Gastrocnemius medialis (tissue), 4 donors: ENCODE measurements around the gene LHFPL2. TPM values are rescaled to one million over a fixed set of nuclear protein-coding genes. Genes with fewer than 3 reads are reported as not detected.

ENCODE experiments used
- ATAC-seq, 2 donors: fragments of 150-250 bp; one replicate each; pipeline ENCODE4 v1.9.1; 2016
- DNase-seq, 2 donors: peaks; one replicate each; pipeline ENCODE4 v3.0.0-alpha.2; 2019
- H3K27ac ChIP-seq, 4 donors: fragments of 200-600 bp; sonication (generic); 1 replicate in 1 of 4; 2 replicates in 3 of 4; pipeline ENCODE4 v1.5.1; 2016 to 2018; ENCODE audit warnings: mild to moderate bottlenecking in 2 of 4, moderate library complexity in 1 of 4
- H3K27me3 ChIP-seq, 3 donors: fragments of 200-600 bp; sonication (generic) in 2 of 3; 1 replicate in 1 of 3; 2 replicates in 2 of 3; pipeline versions ENCODE4 v1.5.1 to v1.6.0; 2016 to 2019; ENCODE audit warnings: mild to moderate bottlenecking in 1 of 3, moderate library complexity in 1 of 3
- H3K36me3 ChIP-seq, 2 donors: fragments of 200-600 bp; sonication (generic) in 1 of 2; one replicate each; pipeline ENCODE4 v1.5.1; 2017 to 2018
- H3K4me1 ChIP-seq, 2 donors: fragments of 200-600 bp; sonication (generic) in 1 of 2; one replicate each; pipeline ENCODE4 v1.5.1; 2016 to 2017; ENCODE audit warnings: mild to moderate bottlenecking in 2 of 2
- H3K4me3 ChIP-seq, 4 donors: fragments of 200-600 bp; sonication (generic) in 3 of 4; 1 replicate in 1 of 4; 2 replicates in 3 of 4; pipeline ENCODE4 v1.5.1; 2016 to 2019; ENCODE audit warnings: mild to moderate bottlenecking in 2 of 4
- H3K9me3 ChIP-seq, 3 donors: fragments of 200-600 bp; sonication (generic) in 2 of 3; 1 replicate in 1 of 3; 2 replicates in 2 of 3; pipeline ENCODE4 v1.5.1; 2016 to 2019
- POLR2A ChIP-seq, 2 donors: fragments of 450-650 bp; IDR thresholded peaks; one replicate each; pipeline ENCODE4 v1.6.1; 2017; ENCODE audit warnings: antibody characterized with exemption in 2 of 2, mild to moderate bottlenecking in 2 of 2, moderate library complexity in 2 of 2
- in situ Hi-C, 4 donors: fragments of 200-750 bp; cut with MboI; loops; one replicate each; pipeline versions ENCODE4 v1.15.0 to v1.8.0; 2017; ENCODE audit warnings: low sequenced_read_pairs in 4 of 4
- intact Hi-C: fragments of 100-400 bp; cut with DNase I; formaldehyde crosslinking; loops from one replicate; pipeline ENCODE4 v1.15.1; 2023; ENCODE audit warnings: low total_unique reads
- total RNA-seq, 4 donors: library from RNA; depleted of rRNA; stranded (reverse); fragments of >200 nt; gene quantifications; one replicate each; pipeline versions ENCODE4 v1.1.0 to v1.2.3, GENCODE V29; 2016
- TF ChIP-seq, protein P1 (sequence below), 5 experiments: fragments of 450-650 bp in 3 of 5; fragments of 200-600 bp in 2 of 5; sonication (generic) in 2 of 5; IDR thresholded peaks in 4 of 5; conservative IDR thresholded peaks in 1 of 5; 1 replicate in 4 of 5; 2 replicates in 1 of 5; pipeline ENCODE4 v1.5.1; 2016 to 2019; ENCODE audit warnings: antibody characterized with exemption in 5 of 5, mild to moderate bottlenecking in 3 of 5, moderate library complexity in 3 of 5

Gene LHFPL2
- total RNA-seq, 4 donors from 2014 or later = 3.4 to 4.7 (median 3.5) TPM

DNA sequence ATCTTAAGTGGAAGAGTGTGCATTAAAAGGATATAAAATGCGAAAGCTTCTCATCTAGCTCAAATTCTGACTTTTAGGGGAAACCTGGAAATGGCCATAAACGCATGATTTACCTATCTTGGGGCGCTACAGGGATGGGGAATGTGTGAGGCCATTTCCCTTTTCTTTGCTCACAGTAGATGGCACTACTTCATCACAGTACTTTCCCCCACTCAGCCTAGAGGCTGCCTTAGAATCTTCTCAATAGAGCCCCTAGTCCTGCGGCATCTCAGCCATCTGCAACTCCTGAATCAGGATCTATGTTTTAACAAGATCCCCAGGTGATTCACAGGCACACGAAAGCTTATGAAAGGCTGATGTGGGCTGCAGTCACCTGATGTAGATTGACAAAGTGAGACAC, 110.8 kb downstream of the LHFPL2 start:
- Histone ChIP-seq H3K4me1 (no peaks in the 10 kb centered on the region), H3K27ac (no peak overlapping the region)
- no peak for DNase-seq

DNA sequence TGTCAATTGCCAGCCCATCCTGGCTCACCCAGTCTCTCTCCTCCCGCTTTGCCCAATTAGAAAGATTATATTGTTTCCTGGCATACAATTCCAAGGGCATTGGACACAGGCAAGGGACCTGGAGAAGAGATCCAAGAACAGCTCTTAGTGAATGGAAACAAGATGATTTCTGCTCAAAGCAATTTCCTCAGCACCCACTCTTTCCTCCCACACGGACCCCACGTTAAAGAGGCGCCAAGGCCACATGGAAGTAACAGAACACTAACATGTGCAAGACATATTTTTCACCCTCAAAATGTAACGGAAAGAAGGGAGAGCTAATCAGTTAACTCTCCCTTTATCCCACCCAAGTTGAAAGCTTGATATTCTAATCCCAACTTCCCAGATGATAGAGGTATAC, 111.2 kb downstream of the LHFPL2 start:
- DNase-seq (no peak), ATAC-seq (no peak)
- Histone ChIP-seq H3K4me1 (no peaks in the 10 kb centered on the region), H3K27me3 (no peaks in the 10 kb centered on the region), H3K9me3 (no peaks in the 10 kb centered on the region), H3K36me3 (no peaks in the 10 kb centered on the region), H3K27ac (no peak overlapping the region), H3K4me3 (no peak overlapping the region)
- in situ Hi-C loops (loop anchor here in 2 of 4 donors (10.0 to 25.0 kb wide), 3 partner anchors 100 to 427 kb away; partner anchors contain the start of gene LHFPL2 (in 1 of the 2)), intact Hi-C loops (loop anchor here (5.0 kb wide), 1 partner anchor 430 kb away; no protein-coding TSS in a partner anchor)
- no peak for TF ChIP-seq POLR2A (IDR thresholded peaks at IDR 0.05)
- TF ChIP-seq, protein P1, sequence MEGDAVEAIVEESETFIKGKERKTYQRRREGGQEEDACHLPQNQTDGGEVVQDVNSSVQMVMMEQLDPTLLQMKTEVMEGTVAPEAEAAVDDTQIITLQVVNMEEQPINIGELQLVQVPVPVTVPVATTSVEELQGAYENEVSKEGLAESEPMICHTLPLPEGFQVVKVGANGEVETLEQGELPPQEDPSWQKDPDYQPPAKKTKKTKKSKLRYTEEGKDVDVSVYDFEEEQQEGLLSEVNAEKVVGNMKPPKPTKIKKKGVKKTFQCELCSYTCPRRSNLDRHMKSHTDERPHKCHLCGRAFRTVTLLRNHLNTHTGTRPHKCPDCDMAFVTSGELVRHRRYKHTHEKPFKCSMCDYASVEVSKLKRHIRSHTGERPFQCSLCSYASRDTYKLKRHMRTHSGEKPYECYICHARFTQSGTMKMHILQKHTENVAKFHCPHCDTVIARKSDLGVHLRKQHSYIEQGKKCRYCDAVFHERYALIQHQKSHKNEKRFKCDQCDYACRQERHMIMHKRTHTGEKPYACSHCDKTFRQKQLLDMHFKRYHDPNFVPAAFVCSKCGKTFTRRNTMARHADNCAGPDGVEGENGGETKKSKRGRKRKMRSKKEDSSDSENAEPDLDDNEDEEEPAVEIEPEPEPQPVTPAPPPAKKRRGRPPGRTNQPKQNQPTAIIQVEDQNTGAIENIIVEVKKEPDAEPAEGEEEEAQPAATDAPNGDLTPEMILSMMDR (IDR thresholded peaks at IDR 0.05 in 4 of 5, conservative IDR thresholded peaks at IDR 0.05 in 1 of 5) = no peak

More for the DNA sequence above, 110.8 kb downstream of the LHFPL2 start:
- Histone ChIP-seq H3K4me3 (no peak overlapping the region), H3K27me3 (no peaks in the 10 kb centered on the region), H3K9me3 (no peaks in the 10 kb centered on the region), H3K36me3 (no peaks in the 10 kb centered on the region)
- TF ChIP-seq POLR2A (IDR thresholded peaks at IDR 0.05) = no peak
- TF ChIP-seq, protein P1 (IDR thresholded peaks at IDR 0.05 in 4 of 5, conservative IDR thresholded peaks at IDR 0.05 in 1 of 5) = peak in 4 of 5 experiments; percentile 28 to 62 (median 45)
- peak; percentile 53 to 78 for ATAC-seq
- in situ Hi-C loops = loop anchor here in 2 of 4 donors (10.0 to 25.0 kb wide), 3 partner anchors 99 to 427 kb away; partner anchors contain the start of gene LHFPL2 (in 1 of the 2)
- intact Hi-C loops = loop anchor here (5.0 kb wide), 1 partner anchor 429 kb away; no protein-coding TSS in a partner anchor

- Histone ChIP-seq H3K9me3 (no peaks in the 10 kb centered on the region), H3K36me3 (no peaks in the 10 kb centered on the region), H3K4me1 (no peaks in the 10 kb centered on the region), H3K27me3 (no peaks in the 10 kb centered on the region), H3K27ac (no peak overlapping the region), H3K4me3 (no peak overlapping the region)
- DNase-seq (no peak), ATAC-seq (no peak)
- intact Hi-C loops (loop anchor here (5.0 kb wide), 1 partner anchor 431 kb away; no protein-coding TSS in a partner anchor), in situ Hi-C loops (loop anchor here in 2 of 4 donors (10.0 to 25.0 kb wide), 3 partner anchors 101 to 428 kb away; partner anchors contain the start of gene LHFPL2 (in 1 of the 2))
- no peak for TF ChIP-seq POLR2A (IDR thresholded peaks at IDR 0.05)
- TF ChIP-seq, protein P1 (IDR thresholded peaks at IDR 0.05 in 4 of 5, conservative IDR thresholded peaks at IDR 0.05 in 1 of 5) = no peak
Measured at GRCh38 chr5:78536661-78537196, 111.8 kb downstream of the LHFPL2 start.

GRCh38 chr5:78534905-78535200, 113.7 kb downstream of the LHFPL2 start:
- no peak overlapping the region for H3K4me3 ChIP-seq
- no peaks in the 10 kb centered on the region for H3K4me1 ChIP-seq
- no peak for TF ChIP-seq POLR2A (IDR thresholded peaks at IDR 0.05)
- TF ChIP-seq, protein P1 (IDR thresholded peaks at IDR 0.05 in 4 of 5, conservative IDR thresholded peaks at IDR 0.05 in 1 of 5) = no peak
- H3K9me3 ChIP-seq = no peaks in the 10 kb centered on the region
- ATAC-seq (no peak), DNase-seq (no peak)
- intact Hi-C loops (loop anchor here (5.0 kb wide), 1 partner anchor 432 kb away; no protein-coding TSS in a partner anchor), in situ Hi-C loops (loop anchor here in 2 of 4 donors (10.0 to 25.0 kb wide), 3 partner anchors 102 to 430 kb away; partner anchors contain the start of gene LHFPL2 (in 1 of the 2))
- no peaks in the 10 kb centered on the region for H3K27me3 ChIP-seq
- peak overlapping the region; percentile 57 to 59 (median 58) for H3K27ac ChIP-seq
- H3K36me3 ChIP-seq = no peaks in the 10 kb centered on the region
